ENCODE measurements around the gene NPTX1.

Gene NPTX1

GRCh38 chr17:80482555-80483308 lies 6.3 kb upstream of the NPTX1 start:
- H3K27me3 ChIP-seq (ENCODE audit: insufficient read depth, low read depth): peaks cover 94% of the 10 kb centered on the region
- TF ChIP-seq, protein P1, sequence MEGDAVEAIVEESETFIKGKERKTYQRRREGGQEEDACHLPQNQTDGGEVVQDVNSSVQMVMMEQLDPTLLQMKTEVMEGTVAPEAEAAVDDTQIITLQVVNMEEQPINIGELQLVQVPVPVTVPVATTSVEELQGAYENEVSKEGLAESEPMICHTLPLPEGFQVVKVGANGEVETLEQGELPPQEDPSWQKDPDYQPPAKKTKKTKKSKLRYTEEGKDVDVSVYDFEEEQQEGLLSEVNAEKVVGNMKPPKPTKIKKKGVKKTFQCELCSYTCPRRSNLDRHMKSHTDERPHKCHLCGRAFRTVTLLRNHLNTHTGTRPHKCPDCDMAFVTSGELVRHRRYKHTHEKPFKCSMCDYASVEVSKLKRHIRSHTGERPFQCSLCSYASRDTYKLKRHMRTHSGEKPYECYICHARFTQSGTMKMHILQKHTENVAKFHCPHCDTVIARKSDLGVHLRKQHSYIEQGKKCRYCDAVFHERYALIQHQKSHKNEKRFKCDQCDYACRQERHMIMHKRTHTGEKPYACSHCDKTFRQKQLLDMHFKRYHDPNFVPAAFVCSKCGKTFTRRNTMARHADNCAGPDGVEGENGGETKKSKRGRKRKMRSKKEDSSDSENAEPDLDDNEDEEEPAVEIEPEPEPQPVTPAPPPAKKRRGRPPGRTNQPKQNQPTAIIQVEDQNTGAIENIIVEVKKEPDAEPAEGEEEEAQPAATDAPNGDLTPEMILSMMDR (conservative IDR thresholded peaks at IDR 0.05; ENCODE audit: low read depth, low read length): no peak
- H4K20me1 ChIP-seq (ENCODE audit: insufficient read depth): no peaks in the 10 kb centered on the region
- H3K36me3 ChIP-seq (ENCODE audit: insufficient read depth): no peaks in the 10 kb centered on the region
- no peak overlapping the region for H2AFZ ChIP-seq (ENCODE audit: low read depth)
- no peaks in the 10 kb centered on the region for H3K79me2 ChIP-seq (ENCODE audit: insufficient read depth, low read depth)
- no peak overlapping the region for H3K27ac ChIP-seq
- no peak overlapping the region for H3K4me3 ChIP-seq (IDR thresholded peaks at IDR 0.05; ENCODE audit: insufficient read depth, low read depth, low read length)
- no peaks in the 10 kb centered on the region for H3K4me1 ChIP-seq (ENCODE audit: low read depth, poor library complexity, severe bottlenecking)
- no peak overlapping the region for H3K4me2 ChIP-seq
- no peak overlapping the region for H3K9ac ChIP-seq

GRCh38 chr17:80482058-80482318 lies 5.6 kb upstream of the NPTX1 start:
- Histone ChIP-seq H2AFZ (ENCODE audit: low read depth) (no peak overlapping the region), H3K4me3 (IDR thresholded peaks at IDR 0.05; ENCODE audit: insufficient read depth, low read depth, low read length) (no peak overlapping the region), H4K20me1 (ENCODE audit: insufficient read depth) (no peaks in the 10 kb centered on the region), H3K79me2 (ENCODE audit: insufficient read depth, low read depth) (no peaks in the 10 kb centered on the region), H3K4me2 (no peak overlapping the region), H3K9ac (no peak overlapping the region), H3K27me3 (ENCODE audit: insufficient read depth, low read depth) (peaks cover 86% of the 10 kb centered on the region), H3K36me3 (ENCODE audit: insufficient read depth) (no peaks in the 10 kb centered on the region), H3K4me1 (ENCODE audit: low read depth, poor library complexity, severe bottlenecking) (no peaks in the 10 kb centered on the region), H3K27ac (no peak overlapping the region)
- TF ChIP-seq, protein P1 (conservative IDR thresholded peaks at IDR 0.05; ENCODE audit: low read depth, low read length): no peak

GRCh38 chr17:80481284-80482057 lies 5.1 kb upstream of the NPTX1 start:
- no peaks in the 10 kb centered on the region for H4K20me1 ChIP-seq (ENCODE audit: insufficient read depth)
- no peak overlapping the region for H3K4me3 ChIP-seq (IDR thresholded peaks at IDR 0.05; ENCODE audit: insufficient read depth, low read depth, low read length)
- no peaks in the 10 kb centered on the region for H3K79me2 ChIP-seq (ENCODE audit: insufficient read depth, low read depth)
- no peak overlapping the region for H2AFZ ChIP-seq (ENCODE audit: low read depth)
- H3K36me3 ChIP-seq (ENCODE audit: insufficient read depth): no peaks in the 10 kb centered on the region
- no peak overlapping the region for H3K27ac ChIP-seq
- TF ChIP-seq, protein P1 (conservative IDR thresholded peaks at IDR 0.05; ENCODE audit: low read depth, low read length): no peak
- H3K9ac ChIP-seq: no peak overlapping the region
- peaks cover 84% of the 10 kb centered on the region for H3K27me3 ChIP-seq (ENCODE audit: insufficient read depth, low read depth)
- no peaks in the 10 kb centered on the region for H3K4me1 ChIP-seq (ENCODE audit: low read depth, poor library complexity, severe bottlenecking)
- H3K4me2 ChIP-seq: no peak overlapping the region

DNA sequence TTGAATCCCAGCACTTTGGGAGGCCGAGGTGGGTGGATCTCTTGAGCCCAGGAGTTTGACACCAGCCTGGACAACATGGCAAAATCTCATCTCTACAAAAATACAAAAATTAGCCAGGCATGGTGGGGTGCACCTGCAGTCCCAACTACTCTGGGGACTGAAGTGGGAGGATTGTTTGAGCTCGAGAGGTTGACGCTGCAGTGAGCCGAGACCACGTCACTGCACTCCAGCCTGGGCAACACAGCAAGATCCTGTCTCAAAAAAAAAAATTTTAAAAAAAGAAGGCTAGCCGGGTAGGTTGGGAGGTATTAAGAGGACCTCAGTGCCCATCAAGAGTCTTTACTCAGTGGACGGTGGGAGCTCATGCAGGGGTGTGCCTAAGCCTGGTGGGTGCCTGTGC lies 3.8 kb upstream of the NPTX1 start:
- Histone ChIP-seq H2AFZ (ENCODE audit: low read depth) (no peak overlapping the region), H3K36me3 (ENCODE audit: insufficient read depth) (no peaks in the 10 kb centered on the region), H3K79me2 (ENCODE audit: insufficient read depth, low read depth) (no peaks in the 10 kb centered on the region), H3K4me2 (no peak overlapping the region), H3K4me1 (ENCODE audit: low read depth, poor library complexity, severe bottlenecking) (no peaks in the 10 kb centered on the region), H3K4me3 (IDR thresholded peaks at IDR 0.05; ENCODE audit: insufficient read depth, low read depth, low read length) (no peak overlapping the region), H3K9ac (no peak overlapping the region), H3K27me3 (ENCODE audit: insufficient read depth, low read depth) (peaks cover 75% of the 10 kb centered on the region), H4K20me1 (ENCODE audit: insufficient read depth) (no peaks in the 10 kb centered on the region), H3K27ac (no peak overlapping the region)
- TF ChIP-seq, protein P1 (conservative IDR thresholded peaks at IDR 0.05; ENCODE audit: low read depth, low read length): no peak
